Tibial nerve (tissue), 4 donors: ENCODE measurements around the gene ANKRD11.

Source experiments
- CTCF ChIP-seq, 5 experiments: fragments of 200-600 bp in 3 of 5; fragments of 450-650 bp in 2 of 5; sonication (generic) in 3 of 5; IDR thresholded peaks; one replicate each; pipeline ENCODE4 v1.5.1; 2016 to 2019; ENCODE audit warnings: antibody characterized with exemption in 5 of 5, mild to moderate bottlenecking in 3 of 5, moderate library complexity in 2 of 5
- EP300 ChIP-seq, 2 donors: sonication (generic); formaldehyde crosslinking; IDR thresholded peaks; one replicate each; pipeline ENCODE4 v1.6.1; 2017; ENCODE audit warnings: antibody characterized with exemption in 2 of 2, mild to moderate bottlenecking in 1 of 2
- POLR2A ChIP-seq, 2 donors: fragments of 450-650 bp; IDR thresholded peaks; one replicate each; pipeline ENCODE4 v1.6.1; 2017; ENCODE audit warnings: antibody characterized with exemption in 2 of 2, mild to moderate bottlenecking in 2 of 2, moderate library complexity in 2 of 2

DNA sequence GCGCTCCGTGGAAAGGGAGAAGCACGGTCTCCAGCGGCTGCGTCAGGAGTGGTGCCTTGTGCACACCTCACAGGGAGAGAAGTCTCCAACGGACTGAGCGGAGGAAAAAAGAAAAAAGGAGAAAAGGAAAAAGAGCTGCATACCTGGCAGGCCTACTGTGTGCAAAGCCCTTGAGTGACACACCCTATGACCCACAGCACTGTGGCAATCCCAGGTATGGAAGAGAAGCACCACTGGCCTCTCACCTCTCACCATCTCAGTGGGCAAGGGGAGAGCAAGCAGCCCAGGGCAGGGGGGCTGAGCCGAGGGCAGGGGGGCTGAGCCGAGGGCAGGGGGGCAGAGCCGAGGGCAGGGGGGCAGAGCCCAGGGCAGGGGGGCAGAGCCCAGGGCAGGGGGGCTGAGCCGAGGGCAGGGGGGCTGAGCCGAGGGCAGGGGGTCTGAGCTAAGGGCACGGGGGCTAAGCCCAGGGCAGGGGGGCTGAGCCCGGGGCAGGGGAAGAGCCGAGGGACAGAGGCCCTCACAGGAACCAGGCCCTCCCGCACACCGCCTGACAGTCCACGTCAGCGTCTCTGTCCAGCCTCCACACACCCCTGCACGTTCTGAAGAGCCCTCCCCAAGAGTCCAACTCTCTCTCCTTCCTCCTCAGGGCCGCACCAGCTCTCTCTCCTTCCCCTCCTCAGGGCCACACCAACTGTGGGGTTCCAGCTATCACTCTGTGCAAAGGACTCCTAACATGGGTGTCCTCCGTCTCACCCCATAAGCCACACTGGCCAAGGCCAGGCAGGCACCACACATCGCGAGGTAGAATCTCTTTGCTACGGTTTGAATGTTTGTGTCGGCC lies 167.0 kb downstream of the ANKRD11 start:
- TF ChIP-seq CTCF (IDR thresholded peaks at IDR 0.05), result no peak
- no peak for TF ChIP-seq POLR2A (IDR thresholded peaks at IDR 0.05)
- TF ChIP-seq EP300 (IDR thresholded peaks at IDR 0.05), result no peak
